Activated CD8-positive, alpha-beta memory T cell treated with anti-CD3 and anti-CD28 coated beads, Interleukin-2, amount 50 U/mL, for 48 hours (primary cell): ENCODE measurements around the gene TACC3.

Source experiments
- DNase-seq: peaks from one replicate; pipeline ENCODE4 v3.0.0-alpha.2; 2020

TACC3 gene

GRCh38 chr4:1778642-1779392 lies 57.5 kb downstream of the TACC3 start:
- no peak for DNase-seq

- no peak for DNase-seq
Observed at GRCh38 chr4:1779588-1780382, 58.5 kb downstream of the TACC3 start.

- DNase-seq = no peak
Observed at GRCh38 chr4:1780435-1780834, 59.1 kb downstream of the TACC3 start.

- DNase-seq = no peak
Observed at GRCh38 chr4:1783015-1783414, 61.7 kb downstream of the TACC3 start.

GRCh38 chr4:1783970-1784369 lies 62.6 kb downstream of the TACC3 start:
- DNase-seq = no peak

- no peak for DNase-seq
Observed at GRCh38 chr4:1784395-1784788, 63.1 kb downstream of the TACC3 start.

GRCh38 chr4:1784789-1785591 lies 63.7 kb downstream of the TACC3 start:
- DNase-seq = no peak

- no peak for DNase-seq
Observed at GRCh38 chr4:1785592-1785991, 64.3 kb downstream of the TACC3 start.

- DNase-seq = no peak
Observed at GRCh38 chr4:1786544-1787362, 65.4 kb downstream of the TACC3 start.

- DNase-seq = no peak
Observed at GRCh38 chr4:1787411-1788077, 66.2 kb downstream of the TACC3 start.

GRCh38 chr4:1788254-1788973 lies 67.1 kb downstream of the TACC3 start:
- no peak for DNase-seq

GRCh38 chr4:1789552-1789951 lies 68.2 kb downstream of the TACC3 start:
- no peak for DNase-seq

- no peak for DNase-seq
Observed at GRCh38 chr4:1790005-1790404, 68.7 kb downstream of the TACC3 start.

- no peak for DNase-seq
Observed at GRCh38 chr4:1792158-1792831, 71.0 kb downstream of the TACC3 start.

- peak; percentile 73 for DNase-seq
Observed at GRCh38 chr4:1792832-1793495, 71.6 kb downstream of the TACC3 start, which contains the start of gene FGFR3. FGFR3 (plus strand) TSS chr4:1793293; CDS start chr4:1793935, 642 bp downstream.

GRCh38 chr4:1793496-1793840 lies 72.1 kb downstream of the TACC3 start:
- peak; percentile 72 for DNase-seq

GRCh38 chr4:1793940-1794808 lies 72.9 kb downstream of the TACC3 start:
- no peak for DNase-seq
